SK-N-MC (cell line): ENCODE measurements around the gene INO80E.

Source experiments
- EZH2 ChIP-seq: fragments of 200-600 bp; sonication (generic); IDR thresholded peaks from one replicate; pipeline ENCODE4 v1.6.1; 2017; ENCODE audit warnings: antibody characterized with exemption
- POLR2AphosphoS5 ChIP-seq: IDR thresholded peaks from 2 replicates; pipeline ENCODE4 v1.6.1; 2012; ENCODE audit warnings: mild to moderate bottlenecking, low read depth, low read length, borderline replicate concordance

- no peak for TF ChIP-seq EZH2
- TF ChIP-seq POLR2AphosphoS5, result no peak
Observed at GRCh38 chr16:29959293-29959692, 36.7 kb upstream of the INO80E start.
